Osteoblast (primary cell): ENCODE results near the gene BCAN. TPM values are rescaled to one million over a fixed set of nuclear protein-coding genes. Genes with fewer than 3 reads are reported as not detected.
"Not testable (repeated sequence)": the region's sequence is repeated elsewhere in the genome, so short reads cannot be mapped to it uniquely, and the experiment has no call there.

Experiments used
- DNase-seq: peaks from one replicate; pipeline ENCODE4 v3.0.0; 2011; ENCODE audit warnings: low spot score, mixed read lengths; ENCODE audit not compliant: insufficient read length; ENCODE audit errors: missing footprints
- H2AFZ ChIP-seq: 2 replicates; pipeline ENCODE4 v1.6.0; 2011; ENCODE audit warnings: mild to moderate bottlenecking, low read length
- H3K27ac ChIP-seq: 2 replicates; pipeline ENCODE4 v1.5.1; 2011; ENCODE audit warnings: mild to moderate bottlenecking, low read depth, low read length, moderate library complexity
- H3K27me3 ChIP-seq: 2 replicates; pipeline ENCODE4 v1.6.0; 2012; ENCODE audit warnings: mild to moderate bottlenecking, control low read depth, inconsistent platforms, low read length, moderate library complexity; ENCODE audit not compliant: insufficient read depth
- H3K36me3 ChIP-seq: 2 replicates; pipeline ENCODE4 v1.5.1; 2011; ENCODE audit warnings: mild to moderate bottlenecking, low read length, control low read depth, moderate library complexity; ENCODE audit not compliant: insufficient read depth
- H3K4me1 ChIP-seq: 2 replicates; pipeline ENCODE4 v1.5.1; 2011; ENCODE audit warnings: mild to moderate bottlenecking, low read length, control low read depth, moderate library complexity; ENCODE audit not compliant: insufficient read depth
- H3K4me2 ChIP-seq: 2 replicates; pipeline ENCODE4 v1.6.0; 2011; ENCODE audit warnings: mild to moderate bottlenecking, low read length; ENCODE audit not compliant: insufficient read depth
- H3K4me3 ChIP-seq: fragments of 200-600 bp; sonication (generic); 3 replicates; pipeline ENCODE4 v1.5.1; 2012; ENCODE audit warnings: mild to moderate bottlenecking, low read length, inconsistent platforms; ENCODE audit not compliant: insufficient read depth
- H3K79me2 ChIP-seq: 2 replicates; pipeline ENCODE4 v1.6.0; 2012; ENCODE audit warnings: mild to moderate bottlenecking, low read length, control low read depth, inconsistent platforms; ENCODE audit not compliant: insufficient read depth
- H3K9me3 ChIP-seq: 2 replicates; pipeline ENCODE4 v1.5.1; 2011; ENCODE audit warnings: low read depth, low read length, control low read depth
- H4K20me1 ChIP-seq: 2 replicates; pipeline ENCODE4 v1.6.0; 2012; ENCODE audit warnings: mild to moderate bottlenecking, low read length, control low read depth; ENCODE audit not compliant: insufficient read depth
- CTCF ChIP-seq: IDR thresholded peaks from 2 replicates; pipeline ENCODE4 v1.5.1; 2011; ENCODE audit warnings: mild to moderate bottlenecking, low read depth, low read length, moderate library complexity; ENCODE audit errors: extremely low read depth
- total RNA-seq: library from RNA; depleted of rRNA; stranded (reverse); fragments of >200 nt; gene quantifications from 2 replicates; pipeline ENCODE4 v1.2.3, GENCODE V29; 2012

BCAN gene
- total RNA-seq, 1 donor: not detected

GRCh38 chr1:156601122-156601830 lies 40.6 kb upstream of the BCAN start, which contains the start of gene GPATCH4:
GPATCH4 (minus strand) TSS chr1:156601479.
- Histone ChIP-seq H3K27me3 (no peaks in the 10 kb centered on the region), H3K27ac (peak within 1 kb of the TSS; percentile 81), H3K36me3 (peaks cover 28% of the 10 kb centered on the region), H2AFZ (peak within 1 kb of the TSS; percentile 96), H3K4me2 (peak within 1 kb of the TSS; percentile 98), H3K79me2 (peaks cover 27% of the 10 kb centered on the region), H3K9me3 (no peaks in the 10 kb centered on the region), H3K4me3 (peak within 1 kb of the TSS; percentile 92), H3K4me1 (peaks cover 14% of the 10 kb centered on the region), H4K20me1 (peaks cover 3% of the 10 kb centered on the region)
- DNase-seq: peak; percentile 93
- no peak for TF ChIP-seq CTCF

- peaks cover 27% of the 10 kb centered on the region for H3K79me2 ChIP-seq
- peaks cover 14% of the 10 kb centered on the region for H3K4me1 ChIP-seq
- no peaks in the 10 kb centered on the region for H3K27me3 ChIP-seq
- H3K9me3 ChIP-seq: no peaks in the 10 kb centered on the region
- H3K4me3 ChIP-seq: peak overlapping the region; percentile 92
- no peak for DNase-seq
- H2AFZ ChIP-seq: peak overlapping the region; percentile 96
- peak overlapping the region; percentile 98 for H3K4me2 ChIP-seq
- peak overlapping the region; percentile 81 for H3K27ac ChIP-seq
- H3K36me3 ChIP-seq: peaks cover 22% of the 10 kb centered on the region
- peaks cover 3% of the 10 kb centered on the region for H4K20me1 ChIP-seq
- no peak for TF ChIP-seq CTCF
Observed at GRCh38 chr1:156601892-156602291, 40.0 kb upstream of the BCAN start.

- H3K79me2 ChIP-seq: peaks cover 27% of the 10 kb centered on the region
- H3K4me1 ChIP-seq: peaks cover 14% of the 10 kb centered on the region
- H3K27me3 ChIP-seq: no peaks in the 10 kb centered on the region
- DNase-seq: no peak
- peak; percentile 45 for TF ChIP-seq CTCF
- H3K36me3 ChIP-seq: peaks cover 15% of the 10 kb centered on the region
- H3K27ac ChIP-seq: no peak overlapping the region
- H4K20me1 ChIP-seq: peaks cover 3% of the 10 kb centered on the region
- peak overlapping the region; percentile 34 for H3K4me2 ChIP-seq
- H2AFZ ChIP-seq: peak overlapping the region; percentile 68
- no peaks in the 10 kb centered on the region for H3K9me3 ChIP-seq
- no peak overlapping the region for H3K4me3 ChIP-seq
Observed at GRCh38 chr1:156602557-156602993, 39.3 kb upstream of the BCAN start.

- H3K27ac ChIP-seq, H3K9me3 ChIP-seq, H3K36me3 ChIP-seq, H3K4me3 ChIP-seq, H3K4me1 ChIP-seq, H3K4me2 ChIP-seq, DNase-seq, H4K20me1 ChIP-seq, H3K79me2 ChIP-seq, H2AFZ ChIP-seq: not testable (repeated sequence)
- H3K27me3 ChIP-seq: peaks cover 14% of the 10 kb centered on the region
Observed at GRCh38 chr1:156607344-156607743, 34.6 kb upstream of the BCAN start.
